Measurements from ENCODE around the gene SLC22A17.
"Not testable (repeated sequence)": the region's sequence is repeated elsewhere in the genome, so short reads cannot be mapped to it uniquely, and the experiment has no call there.

SLC22A17 gene

GRCh38 chr14:23351681-23352505 lies 794 bp downstream of the SLC22A17 start:
- in situ Hi-C loops (cut with HindIII; ENCODE audit: low pct_ligation_motif_present, low pct_unique_long_range_greater_than_20kb, low sequenced_read_pairs) = no loop called here
- no peak for DNase-seq

GRCh38 chr14:23349156-23349845 lies 3.4 kb downstream of the SLC22A17 start:
- in situ Hi-C loops (cut with HindIII; ENCODE audit: low pct_ligation_motif_present, low pct_unique_long_range_greater_than_20kb, low sequenced_read_pairs) = no loop called here
- DNase-seq = no peak

GRCh38 chr14:23348297-23348655 lies 4.4 kb downstream of the SLC22A17 start:
- DNase-seq = no peak
- in situ Hi-C loops (cut with HindIII; ENCODE audit: low pct_ligation_motif_present, low pct_unique_long_range_greater_than_20kb, low sequenced_read_pairs) = no loop called here

GRCh38 chr14:23347406-23348296 lies 5.0 kb downstream of the SLC22A17 start:
- in situ Hi-C loops (cut with HindIII; ENCODE audit: low pct_ligation_motif_present, low pct_unique_long_range_greater_than_20kb, low sequenced_read_pairs) = no loop called here
- no peak for DNase-seq

GRCh38 chr14:23346693-23347405 lies 5.8 kb downstream of the SLC22A17 start:
- DNase-seq = no peak
- in situ Hi-C loops (cut with HindIII; ENCODE audit: low pct_ligation_motif_present, low pct_unique_long_range_greater_than_20kb, low sequenced_read_pairs) = no loop called here

GRCh38 chr14:23345987-23346692 lies 6.5 kb downstream of the SLC22A17 start:
- in situ Hi-C loops (cut with HindIII; ENCODE audit: low pct_ligation_motif_present, low pct_unique_long_range_greater_than_20kb, low sequenced_read_pairs) = no loop called here
- DNase-seq = no peak

GRCh38 chr14:23344481-23344880 lies 8.2 kb downstream of the SLC22A17 start:
- in situ Hi-C loops (cut with HindIII; ENCODE audit: low pct_ligation_motif_present, low pct_unique_long_range_greater_than_20kb, low sequenced_read_pairs) = no loop called here
- DNase-seq = no peak

GRCh38 chr14:23339506-23340268 lies 13.0 kb downstream of the SLC22A17 start:
- in situ Hi-C loops (cut with HindIII; ENCODE audit: low pct_ligation_motif_present, low pct_unique_long_range_greater_than_20kb, low sequenced_read_pairs) = no loop called here
- no peak for DNase-seq

GRCh38 chr14:23335623-23336022 lies 17.1 kb downstream of the SLC22A17 start:
- DNase-seq = no peak
- in situ Hi-C loops (cut with HindIII; ENCODE audit: low pct_ligation_motif_present, low pct_unique_long_range_greater_than_20kb, low sequenced_read_pairs) = no loop called here

GRCh38 chr14:23327947-23328744 lies 24.5 kb downstream of the SLC22A17 start:
- peak; percentile 66 for DNase-seq
- in situ Hi-C loops (cut with HindIII; ENCODE audit: low pct_ligation_motif_present, low pct_unique_long_range_greater_than_20kb, low sequenced_read_pairs) = no loop called here

GRCh38 chr14:23326491-23327332 lies 26.0 kb downstream of the SLC22A17 start:
- no peak for DNase-seq
- in situ Hi-C loops (cut with HindIII; ENCODE audit: low pct_ligation_motif_present, low pct_unique_long_range_greater_than_20kb, low sequenced_read_pairs) = no loop called here

- not testable (repeated sequence) for DNase-seq
These were observed 26.9 kb downstream of the SLC22A17 start for GRCh38 chr14:23325746-23326145.

GRCh38 chr14:23324993-23325392 lies 27.7 kb downstream of the SLC22A17 start:
- no peak for DNase-seq
- in situ Hi-C loops (cut with HindIII; ENCODE audit: low pct_ligation_motif_present, low pct_unique_long_range_greater_than_20kb, low sequenced_read_pairs) = no loop called here

More at GRCh38 chr14:23325746-23326145, 26.9 kb downstream of the SLC22A17 start:
- in situ Hi-C loops (cut with HindIII; ENCODE audit: low pct_ligation_motif_present, low pct_unique_long_range_greater_than_20kb, low sequenced_read_pairs) = not testable (repeated sequence)

- in situ Hi-C loops (cut with HindIII; ENCODE audit: low pct_ligation_motif_present, low pct_unique_long_range_greater_than_20kb, low sequenced_read_pairs) = no loop called here
- no peak for DNase-seq
These were observed 28.2 kb downstream of the SLC22A17 start for GRCh38 chr14:23324455-23324846.

GRCh38 chr14:23323838-23324454 lies 28.7 kb downstream of the SLC22A17 start:
- in situ Hi-C loops (cut with HindIII; ENCODE audit: low pct_ligation_motif_present, low pct_unique_long_range_greater_than_20kb, low sequenced_read_pairs) = no loop called here
- DNase-seq = no peak

Data from ACHN (cell line).